ENCODE data around the gene AIP.
"Not testable (repeated sequence)": the region's sequence is repeated elsewhere in the genome, so short reads cannot be mapped to it uniquely, and the experiment has no call there.

AIP gene

GRCh38 chr11:67468759-67469507, 13.9 kb upstream of the AIP start, which contains the start of gene TMEM134:
TSS of gene TMEM134 (minus strand) at chr11:67469251. CDS start at chr11:67469192, 59 bp downstream.
- peak; percentile 82 for DNase-seq (ENCODE audit: low read depth, low spot score)

- no peak for DNase-seq (ENCODE audit: low read depth, low spot score)
These were observed 13.4 kb upstream of the AIP start for GRCh38 chr11:67469508-67469811.

DNA sequence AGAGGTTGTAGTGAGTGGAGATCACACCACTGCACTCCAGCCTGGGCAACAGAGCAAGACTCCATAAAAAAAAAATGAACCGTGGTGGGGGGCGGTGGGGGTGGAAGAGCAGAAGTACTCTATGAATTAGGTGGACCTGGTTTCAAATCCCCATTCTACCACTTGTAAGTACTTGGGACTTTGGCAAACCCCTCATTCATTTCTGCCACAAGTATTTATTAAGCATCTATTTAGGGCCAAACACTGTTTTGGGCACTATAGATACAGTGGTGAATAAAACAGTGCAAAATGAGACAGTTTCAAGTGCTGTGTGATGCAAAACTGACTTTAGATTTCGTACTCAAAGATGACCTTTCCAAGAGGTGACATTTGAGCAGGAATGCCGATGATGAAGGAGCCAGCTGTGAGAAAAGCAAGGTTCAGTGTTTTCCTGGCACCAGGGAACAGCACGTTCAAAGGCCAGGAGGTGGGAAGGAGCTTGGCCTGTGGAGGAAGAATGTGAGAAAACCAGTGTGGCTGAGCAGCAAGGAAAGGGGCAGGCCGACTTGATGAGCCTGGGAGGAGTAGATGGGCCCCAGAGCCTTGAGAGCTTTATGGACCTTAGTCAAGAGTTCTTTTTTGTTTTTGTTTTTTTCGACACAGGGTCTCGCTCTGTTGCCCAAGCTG, 12.4 kb upstream of the AIP start:
- no peak for DNase-seq (ENCODE audit: low read depth, low spot score)

DNA sequence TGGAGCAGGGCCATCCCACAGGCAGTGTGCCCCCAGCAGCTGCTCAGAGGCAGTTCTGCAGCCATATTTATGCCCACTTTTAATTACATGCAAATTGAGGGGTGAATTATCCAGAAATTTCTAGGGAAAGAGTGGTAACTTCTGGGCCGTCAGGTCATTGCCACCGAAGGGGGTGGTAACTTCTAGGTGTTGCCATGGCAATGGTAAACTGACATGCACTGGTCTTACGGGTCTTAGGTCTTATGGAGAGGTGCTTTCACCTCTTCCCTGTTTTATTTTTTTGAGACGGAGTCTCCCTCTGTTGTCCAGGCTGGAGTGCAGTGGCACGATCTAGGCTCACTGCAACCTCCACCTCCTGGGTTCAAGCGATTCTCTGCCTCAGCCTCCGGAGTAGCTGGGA, 9.9 kb upstream of the AIP start:
- DNase-seq (ENCODE audit: low read depth, low spot score) = no peak

GRCh38 chr11:67476692-67477091, 6.1 kb upstream of the AIP start:
- not testable (repeated sequence) for DNase-seq (ENCODE audit: low read depth, low spot score)

- DNase-seq (ENCODE audit: low read depth, low spot score) = not testable (repeated sequence)
These were observed 5.3 kb upstream of the AIP start for GRCh38 chr11:67477344-67478050.

- DNase-seq (ENCODE audit: low read depth, low spot score) = no peak
These were observed 475 bp upstream of the AIP start for GRCh38 chr11:67482275-67482826.

GRCh38 chr11:67483831-67484665, 1.2 kb downstream of the AIP start:
- no peak for DNase-seq (ENCODE audit: low read depth, low spot score)

GRCh38 chr11:67484847-67485311, 2.1 kb downstream of the AIP start:
- peak; percentile 19 for DNase-seq (ENCODE audit: low read depth, low spot score)

GRCh38 chr11:67485873-67486361, 3.1 kb downstream of the AIP start:
- DNase-seq (ENCODE audit: low read depth, low spot score) = not testable (repeated sequence)

DNA sequence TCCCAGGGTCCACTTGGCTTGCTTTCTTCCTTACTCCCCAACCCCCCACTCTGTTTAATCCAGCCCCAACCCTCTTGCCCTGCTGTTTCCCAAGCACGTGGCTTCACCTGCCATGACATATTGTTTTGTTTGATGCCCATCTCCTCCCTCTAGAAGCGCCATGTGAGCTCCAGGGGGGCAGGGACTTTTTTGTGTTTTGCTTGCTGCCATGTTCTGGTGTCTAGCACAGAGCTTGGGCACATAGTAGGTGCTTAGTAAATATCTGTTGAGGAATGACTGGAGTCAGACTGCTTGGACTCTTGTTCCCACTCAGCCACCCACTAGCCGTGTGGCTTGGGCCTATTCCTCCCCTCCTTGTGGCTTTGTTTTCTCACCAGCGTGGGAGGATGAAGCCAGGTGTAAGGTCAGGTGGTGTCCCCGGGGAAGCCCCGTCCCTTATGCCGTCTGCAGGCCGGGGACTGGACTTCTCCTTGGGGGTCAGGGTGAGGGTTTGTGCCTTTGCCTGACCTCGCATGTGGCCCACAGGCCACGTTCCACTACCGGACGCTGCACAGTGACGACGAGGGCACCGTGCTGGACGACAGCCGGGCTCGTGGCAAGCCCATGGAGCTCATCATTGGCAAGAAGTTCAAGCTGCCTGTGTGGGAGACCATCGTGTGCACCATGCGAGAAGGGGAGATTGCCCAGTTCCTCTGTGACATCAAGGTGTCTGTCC, 3.8 kb downstream of the AIP start:
- DNase-seq (ENCODE audit: low read depth, low spot score) = no peak

- no peak for DNase-seq (ENCODE audit: low read depth, low spot score)
These were observed 6.5 kb downstream of the AIP start for GRCh38 chr11:67489203-67489884.

- DNase-seq (ENCODE audit: low read depth, low spot score) = no peak
These were observed 7.3 kb downstream of the AIP start for GRCh38 chr11:67489885-67490726.

- no peak for DNase-seq (ENCODE audit: low read depth, low spot score)
These were observed 7.9 kb downstream of the AIP start for GRCh38 chr11:67490727-67491065.

DNA sequence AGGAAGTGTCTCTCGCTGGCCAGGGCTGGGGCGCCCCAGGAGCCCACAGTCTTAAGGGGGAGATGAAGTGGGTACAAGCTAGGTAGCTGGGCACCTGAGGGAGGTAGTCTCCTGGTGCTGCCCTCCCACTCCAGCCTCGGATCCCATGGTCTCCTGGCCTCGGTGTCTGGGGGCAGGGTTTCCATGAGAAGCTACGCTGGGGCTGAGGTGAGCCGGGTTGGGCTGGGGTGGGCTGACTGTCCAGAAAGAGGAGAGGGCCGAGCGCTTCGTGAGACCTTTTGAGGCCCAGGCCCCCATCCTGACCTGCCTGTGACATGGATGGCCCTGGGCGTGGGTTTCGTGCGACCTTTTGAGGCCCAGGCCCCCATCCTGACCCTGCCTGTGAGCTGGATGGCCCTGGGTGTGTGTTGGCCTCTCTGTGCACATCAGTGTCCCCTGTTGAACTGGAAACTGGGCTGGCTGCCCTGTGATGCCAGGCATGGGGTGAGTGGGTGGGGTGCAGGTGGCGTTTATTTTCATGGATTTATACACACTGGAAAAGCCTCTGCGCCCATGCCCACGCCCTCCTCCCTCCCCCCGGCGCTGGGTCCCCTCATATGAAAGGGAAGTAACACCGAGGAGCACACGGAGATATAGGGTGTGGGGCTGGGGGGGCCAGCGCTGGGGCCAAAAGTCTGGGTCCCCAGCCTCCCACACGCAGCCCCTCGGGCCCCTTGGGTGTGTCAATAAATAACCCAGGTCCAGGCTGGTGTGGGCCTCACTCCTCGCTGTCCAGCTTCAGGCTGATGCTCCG, 8.6 kb downstream of the AIP start:
- no peak for DNase-seq (ENCODE audit: low read depth, low spot score)

- no peak for DNase-seq (ENCODE audit: low read depth, low spot score)
These were observed 9.4 kb downstream of the AIP start for GRCh38 chr11:67492069-67492727.

GRCh38 chr11:67492801-67493547, 10.1 kb downstream of the AIP start:
- no peak for DNase-seq (ENCODE audit: low read depth, low spot score)
